H9 (cell line): Measurements from ENCODE around the gene HIPK4. TPM values are rescaled to one million over a fixed set of nuclear protein-coding genes. Genes with fewer than 3 reads are reported as not detected.
A peak's percentile ranks its signal among the peaks of the same experiment; 100 is the strongest.

Experiments
- DNase-seq: peaks from one replicate; pipeline ENCODE4 v3.0.0-alpha.2; 2017
- H2AFZ ChIP-seq: one replicate; pipeline ENCODE4 v1.6.1; 2013; ENCODE audit warnings: mild to moderate bottlenecking, low read length, control low read depth, moderate library complexity
- H2AK5ac ChIP-seq: 2 replicates; pipeline ENCODE4 v1.6.1; 2013; ENCODE audit warnings: low read length, control low read depth, mixed read lengths; ENCODE audit not compliant: insufficient read length
- H2BK120ac ChIP-seq: one replicate; pipeline ENCODE4 v1.6.1; 2013; ENCODE audit warnings: low read depth, mild to moderate bottlenecking, low read length, control low read depth, inconsistent platforms; ENCODE audit not compliant: poor library complexity, severe bottlenecking
- H2BK12ac ChIP-seq: 2 replicates; pipeline ENCODE4 v1.6.1; 2013; ENCODE audit warnings: low read length, control low read depth, mixed read lengths, low read depth; ENCODE audit not compliant: insufficient read length
- H2BK15ac ChIP-seq: 2 replicates; pipeline ENCODE4 v1.6.1; 2013; ENCODE audit warnings: low read depth, low read length, control low read depth
- H2BK20ac ChIP-seq: one replicate; pipeline ENCODE4 v1.6.1; 2013; ENCODE audit warnings: low read depth, mild to moderate bottlenecking, low read length, control low read depth, inconsistent platforms; ENCODE audit not compliant: poor library complexity, severe bottlenecking
- H2BK5ac ChIP-seq: 2 replicates; pipeline ENCODE4 v1.6.1; 2013; ENCODE audit warnings: low read length, control low read depth, mixed read lengths; ENCODE audit not compliant: insufficient read length
- H3K14ac ChIP-seq: 2 replicates; pipeline ENCODE4 v1.6.1; 2013; ENCODE audit warnings: low read length, control low read depth; ENCODE audit not compliant: insufficient read depth
- H3K18ac ChIP-seq: 2 replicates; pipeline ENCODE4 v1.6.1; 2013; ENCODE audit warnings: low read depth, mild to moderate bottlenecking, mixed read lengths, low read length, control low read depth; ENCODE audit not compliant: insufficient read length
- H3K23ac ChIP-seq: 2 replicates; pipeline ENCODE4 v1.6.1; 2013; ENCODE audit warnings: low read length, control low read depth, mixed read lengths, low read depth; ENCODE audit not compliant: insufficient read length
- H3K23me2 ChIP-seq: 2 replicates; pipeline ENCODE4 v1.6.1; 2013; ENCODE audit warnings: low read depth, mild to moderate bottlenecking, mixed read lengths, low read length, control low read depth; ENCODE audit not compliant: insufficient read length, poor library complexity, severe bottlenecking
- H3K27ac ChIP-seq: 2 replicates; pipeline ENCODE4 v1.5.1; 2013; ENCODE audit warnings: low read length, control low read depth, mixed read lengths, low read depth; ENCODE audit not compliant: insufficient read length
- H3K27me3 ChIP-seq: 2 replicates; pipeline ENCODE4 v1.6.1; 2013; ENCODE audit warnings: low read length, control low read depth, inconsistent platforms; ENCODE audit not compliant: insufficient read depth
- H3K4ac ChIP-seq: 2 replicates; pipeline ENCODE4 v1.6.1; 2013; ENCODE audit warnings: low read depth, mild to moderate bottlenecking, control low read depth, inconsistent platforms, low read length, moderate library complexity
- H3K4me1 ChIP-seq: 2 replicates; pipeline ENCODE4 v1.6.1; 2013; ENCODE audit warnings: low read length, control low read depth, inconsistent platforms; ENCODE audit not compliant: insufficient read depth
- H3K4me2 ChIP-seq: 2 replicates; pipeline ENCODE4 v1.6.1; 2013; ENCODE audit warnings: low read length, control low read depth, mixed read lengths; ENCODE audit not compliant: insufficient read length, insufficient read depth
- H3K56ac ChIP-seq: 2 replicates; pipeline ENCODE4 v1.6.1; 2013; ENCODE audit warnings: low read depth, mild to moderate bottlenecking, mixed read lengths, low read length, control low read depth; ENCODE audit not compliant: insufficient read length
- H3K79me1 ChIP-seq: 2 replicates; pipeline ENCODE4 v1.6.1; 2013; ENCODE audit warnings: low read depth, mild to moderate bottlenecking, moderate library complexity, low read length, control low read depth, inconsistent platforms; ENCODE audit not compliant: insufficient read depth, poor library complexity, severe bottlenecking
- H3K79me2 ChIP-seq: 2 replicates; pipeline ENCODE4 v1.6.1; 2013; ENCODE audit warnings: low read length, control low read depth, inconsistent platforms; ENCODE audit not compliant: insufficient read depth
- H3K9ac ChIP-seq: 2 replicates; pipeline ENCODE4 v1.6.1; 2013; ENCODE audit warnings: low read length, control low read depth, mixed read lengths; ENCODE audit not compliant: insufficient read length; ENCODE audit errors: extremely low read depth
- H3K9me3 ChIP-seq: one replicate; pipeline ENCODE4 v1.6.1; 2013; ENCODE audit warnings: low read depth, low read length, inconsistent platforms; ENCODE audit not compliant: control insufficient read depth
- H3T11ph ChIP-seq: one replicate; pipeline ENCODE4 v1.6.1; 2013; ENCODE audit warnings: mild to moderate bottlenecking, low read length, control low read depth, inconsistent platforms
- H4K20me1 ChIP-seq: one replicate; pipeline ENCODE4 v1.6.1; 2013; ENCODE audit not compliant: control insufficient read depth, insufficient read length, insufficient read depth
- H4K5ac ChIP-seq: 2 replicates; pipeline ENCODE4 v1.6.1; 2013; ENCODE audit warnings: low read depth, mild to moderate bottlenecking, mixed read lengths, low read length, control low read depth; ENCODE audit not compliant: insufficient read length
- H4K8ac ChIP-seq: replicated peaks from 2 replicates; pipeline ENCODE4 v1.6.1; 2013; ENCODE audit warnings: low read length, control low read depth, mixed read lengths, low read depth; ENCODE audit not compliant: insufficient read length
- H4K91ac ChIP-seq: 2 replicates; pipeline ENCODE4 v1.6.1; 2013; ENCODE audit warnings: low read depth, mild to moderate bottlenecking, moderate library complexity, mixed read lengths, low read length, control low read depth; ENCODE audit not compliant: insufficient read length
- H3K27ac Mint-ChIP-seq, 3 experiments: 2 replicates in 2 of 3; 3 replicates in 1 of 3; pipeline ENCODE4 v1.8.0; 2020 to 2021; ENCODE audit warnings: mixed read lengths in 3 of 3, mild to moderate bottlenecking in 1 of 3, moderate library complexity in 1 of 3
- H3K27me3 Mint-ChIP-seq: 2 replicates; pipeline ENCODE4 v1.8.0; 2021; ENCODE audit warnings: low read depth, mild to moderate bottlenecking, moderate library complexity, mixed read lengths
- H3K36me3 Mint-ChIP-seq, 3 experiments: 2 replicates in 2 of 3; 3 replicates in 1 of 3; pipeline ENCODE4 v1.8.0; 2020 to 2021; ENCODE audit warnings: low read depth in 3 of 3, mixed read lengths in 3 of 3; ENCODE audit not compliant: insufficient read depth in 1 of 3
- H3K4me1 Mint-ChIP-seq, 2 experiments: 2 replicates each; pipeline ENCODE4 v1.8.0; 2020; ENCODE audit warnings: mixed read lengths in 2 of 2
- H3K4me3 Mint-ChIP-seq, 2 experiments: 2 replicates in 1 of 2; 3 replicates in 1 of 2; pipeline ENCODE4 v1.8.0; 2020 to 2021; ENCODE audit warnings: mild to moderate bottlenecking in 2 of 2, mixed read lengths in 2 of 2, moderate library complexity in 1 of 2
- H3K9me3 Mint-ChIP-seq, 2 experiments: 2 replicates in 1 of 2; 3 replicates in 1 of 2; pipeline ENCODE4 v1.8.0; 2020; ENCODE audit warnings: mild to moderate bottlenecking in 2 of 2, mixed read lengths in 2 of 2, moderate library complexity in 1 of 2
- WGBS: extraction: QIAGEN DNeasy Blood & Tissue Kit; methylation state at CpG from one replicate; pipeline ENCODE4 v1.1.7; 2013; ENCODE audit warnings: missing lambda C conversion rate, low lambda C conversion rate, mixed read lengths; ENCODE audit not compliant: insufficient read length; ENCODE audit errors: extremely low coverage; 5-methylcytosine and 5-hydroxymethylcytosine counted together
- total RNA-seq: library from RNA; stranded (reverse); gene quantifications from 2 replicates; pipeline ENCODE4 v1.2.1, GENCODE V29; 2021
- TF ChIP-seq, protein P1 (sequence below): fragments of 200-600 bp; sonication (generic); conservative IDR thresholded peaks from 3 replicates; pipeline ENCODE4 v1.8.0; 2021; ENCODE audit warnings: antibody characterized with exemption, mild to moderate bottlenecking

HIPK4 gene
- total RNA-seq, 1 experiment from 2014 or later: 0.15 TPM

GRCh38 chr19:40411958-40412499 is 22.0 kb upstream of the HIPK4 start:
- Histone ChIP-seq H3K27ac (no peak overlapping the region), H3K79me1 (no peaks in the 10 kb centered on the region), H4K20me1 (no peaks in the 10 kb centered on the region), H3T11ph (no peak overlapping the region), H3K14ac (no peak overlapping the region), H3K4me2 (no peak overlapping the region), H2BK5ac (no peak overlapping the region), H2AK5ac (no peak overlapping the region), H2BK20ac (no peak overlapping the region), H2BK120ac (no peak overlapping the region), H3K23me2 (no peaks in the 10 kb centered on the region), H2BK15ac (peak overlapping the region; percentile 13; the same call in 1 of the 2 replicates), H3K9ac (no peak overlapping the region), H3K56ac (no peak overlapping the region), H4K8ac (no peak overlapping the region), H3K9me3 (no peaks in the 10 kb centered on the region), H3K23ac (no peak overlapping the region), H2AFZ (no peak overlapping the region), H3K4ac (no peak overlapping the region), H3K27me3 (no peaks in the 10 kb centered on the region), H3K79me2 (no peaks in the 10 kb centered on the region), H3K18ac (no peak overlapping the region), H3K4me1 (peaks cover 3% of the 10 kb centered on the region; the same call in 1 of the 2 replicates), H2BK12ac (no peak overlapping the region), H4K5ac (no peak overlapping the region), H4K91ac (no peak overlapping the region)
- H3K27me3 Mint-ChIP-seq: peaks cover 2% of the 10 kb centered on the region; the same call in 1 of the 2 replicates
- no CpG with 5 or more reads among the region's 8 CpGs for WGBS
- no peak for DNase-seq
- H3K27ac Mint-ChIP-seq: peak overlapping the region in 1 of 3 experiments; percentile 86; a peak in 1 of 7 replicates
- H3K4me3 Mint-ChIP-seq: no peak overlapping the region; a peak in 1 of 5 replicates
- H3K36me3 Mint-ChIP-seq: no peaks in the 10 kb centered on the region
- TF ChIP-seq, protein P1, sequence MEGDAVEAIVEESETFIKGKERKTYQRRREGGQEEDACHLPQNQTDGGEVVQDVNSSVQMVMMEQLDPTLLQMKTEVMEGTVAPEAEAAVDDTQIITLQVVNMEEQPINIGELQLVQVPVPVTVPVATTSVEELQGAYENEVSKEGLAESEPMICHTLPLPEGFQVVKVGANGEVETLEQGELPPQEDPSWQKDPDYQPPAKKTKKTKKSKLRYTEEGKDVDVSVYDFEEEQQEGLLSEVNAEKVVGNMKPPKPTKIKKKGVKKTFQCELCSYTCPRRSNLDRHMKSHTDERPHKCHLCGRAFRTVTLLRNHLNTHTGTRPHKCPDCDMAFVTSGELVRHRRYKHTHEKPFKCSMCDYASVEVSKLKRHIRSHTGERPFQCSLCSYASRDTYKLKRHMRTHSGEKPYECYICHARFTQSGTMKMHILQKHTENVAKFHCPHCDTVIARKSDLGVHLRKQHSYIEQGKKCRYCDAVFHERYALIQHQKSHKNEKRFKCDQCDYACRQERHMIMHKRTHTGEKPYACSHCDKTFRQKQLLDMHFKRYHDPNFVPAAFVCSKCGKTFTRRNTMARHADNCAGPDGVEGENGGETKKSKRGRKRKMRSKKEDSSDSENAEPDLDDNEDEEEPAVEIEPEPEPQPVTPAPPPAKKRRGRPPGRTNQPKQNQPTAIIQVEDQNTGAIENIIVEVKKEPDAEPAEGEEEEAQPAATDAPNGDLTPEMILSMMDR: no peak
- H3K4me1 Mint-ChIP-seq: peaks cover 21 to 48% of the 10 kb centered on the region in 2 experiments
- H3K9me3 Mint-ChIP-seq: no peaks in the 10 kb centered on the region
